DOHH2 (cell line): ENCODE results near the gene PIP4K2A.

Experiments
- H3F3A ChIP-seq: fragments of 200-600 bp; sonication (generic), shearing (Covaris generic); 2 replicates; pipeline ENCODE4 v1.6.0; 2016; ENCODE audit warnings: antibody characterized with exemption, mild to moderate bottlenecking; ENCODE audit not compliant: control insufficient read depth, insufficient read depth
- H3K27ac ChIP-seq: fragments of 200-600 bp; sonication (generic); 2 replicates; pipeline ENCODE4 v1.5.1; 2014; ENCODE audit warnings: low read depth, mild to moderate bottlenecking, low read length, moderate library complexity
- H3K27me3 ChIP-seq: fragments of 200-600 bp; sonication (generic); 2 replicates; pipeline ENCODE4 v1.6.1; 2014; ENCODE audit warnings: mild to moderate bottlenecking, low read length, mixed read lengths; ENCODE audit not compliant: control insufficient read depth
- H3K36me3 ChIP-seq: fragments of 200-600 bp; sonication (generic); 2 replicates; pipeline ENCODE4 v1.6.1; 2014; ENCODE audit warnings: mild to moderate bottlenecking, low read length, moderate library complexity, mixed read lengths; ENCODE audit not compliant: control insufficient read depth
- H3K4me1 ChIP-seq: fragments of 200-600 bp; sonication (generic); 2 replicates; pipeline ENCODE4 v1.6.1; 2014; ENCODE audit warnings: mild to moderate bottlenecking, low read length, mixed read lengths; ENCODE audit not compliant: control insufficient read depth
- H3K4me2 ChIP-seq: fragments of 200-600 bp; sonication (generic); 2 replicates; pipeline ENCODE4 v1.6.0; 2014; ENCODE audit warnings: mild to moderate bottlenecking, low read length, moderate library complexity
- H3K4me3 ChIP-seq: fragments of 200-600 bp; sonication (generic); 2 replicates; pipeline ENCODE4 v1.5.1; 2014; ENCODE audit warnings: mild to moderate bottlenecking, low read length, mixed read lengths
- H3K79me2 ChIP-seq: fragments of 200-600 bp; sonication (generic); 2 replicates; pipeline ENCODE4 v1.6.1; 2014; ENCODE audit warnings: mild to moderate bottlenecking, low read length, mixed read lengths; ENCODE audit not compliant: control insufficient read depth
- H3K9me2 ChIP-seq: fragments of 200-600 bp; sonication (generic); replicated peaks from 2 replicates; pipeline ENCODE4 v1.6.1; 2014; ENCODE audit warnings: mild to moderate bottlenecking, low read length, mixed read lengths; ENCODE audit not compliant: control insufficient read depth
- H3K9me3 ChIP-seq: fragments of 200-600 bp; sonication (generic); 2 replicates; pipeline ENCODE4 v1.6.1; 2014; ENCODE audit warnings: antibody characterized with exemption, low read length, mixed read lengths; ENCODE audit not compliant: control insufficient read depth, insufficient read depth
- H4K20me1 ChIP-seq: fragments of 200-600 bp; sonication (generic); 2 replicates; pipeline ENCODE4 v1.6.0; 2014; ENCODE audit warnings: low read depth, mild to moderate bottlenecking, antibody characterized with exemption, low read length, moderate library complexity; ENCODE audit not compliant: control insufficient read depth, insufficient read depth
- CTCF ChIP-seq: fragments of 200-600 bp; sonication (generic); IDR thresholded peaks from one replicate; pipeline ENCODE4 v1.5.1; 2014; ENCODE audit warnings: antibody characterized with exemption, mild to moderate bottlenecking, low read depth, low read length; ENCODE audit not compliant: poor library complexity, severe bottlenecking
- EZH2phosphoT487 ChIP-seq: fragments of 200-600 bp; sonication (generic); IDR thresholded peaks from 2 replicates; pipeline ENCODE4 v1.6.1; 2017; ENCODE audit warnings: borderline replicate concordance, mild to moderate bottlenecking, antibody characterized with exemption, low read length, moderate library complexity, mixed read lengths

PIP4K2A gene

GRCh38 chr10:22534849-22535604 is 179.4 kb downstream of the PIP4K2A start:
- H3K4me2 ChIP-seq, result no peak overlapping the region
- H3K4me3 ChIP-seq, result no peak overlapping the region
- no peaks in the 10 kb centered on the region for H3K4me1 ChIP-seq
- H3K36me3 ChIP-seq, result no peaks in the 10 kb centered on the region; the same call in 1 of the 2 replicates
- H3K27me3 ChIP-seq, result no peaks in the 10 kb centered on the region
- H3K79me2 ChIP-seq, result no peaks in the 10 kb centered on the region
- H3F3A ChIP-seq, result no peaks in the 10 kb centered on the region
- H4K20me1 ChIP-seq, result no peaks in the 10 kb centered on the region
- no peaks in the 10 kb centered on the region for H3K9me3 ChIP-seq
- no peak overlapping the region for H3K27ac ChIP-seq
- TF ChIP-seq CTCF (no peak), EZH2phosphoT487 (no peak)
- H3K9me2 ChIP-seq, result no peaks in the 10 kb centered on the region

GRCh38 chr10:22531441-22531840 is 182.9 kb downstream of the PIP4K2A start:
- Histone ChIP-seq H3K9me3 (no peaks in the 10 kb centered on the region), H3K27me3 (no peaks in the 10 kb centered on the region), H3K4me1 (no peaks in the 10 kb centered on the region), H3F3A (no peaks in the 10 kb centered on the region), H3K36me3 (no peaks in the 10 kb centered on the region), H3K4me3 (no peak overlapping the region), H3K79me2 (no peaks in the 10 kb centered on the region), H4K20me1 (no peaks in the 10 kb centered on the region), H3K27ac (no peak overlapping the region), H3K4me2 (no peak overlapping the region), H3K9me2 (no peaks in the 10 kb centered on the region)
- TF ChIP-seq CTCF, result no peak
- no peak for TF ChIP-seq EZH2phosphoT487

- Histone ChIP-seq H3K36me3 (no peaks in the 10 kb centered on the region), H3K9me3 (no peaks in the 10 kb centered on the region), H3K27me3 (peaks cover 3% of the 10 kb centered on the region; the same call in 1 of the 2 replicates), H3K79me2 (no peaks in the 10 kb centered on the region), H3K9me2 (no peaks in the 10 kb centered on the region), H3K4me1 (no peaks in the 10 kb centered on the region), H3K27ac (no peak overlapping the region), H3K4me2 (no peak overlapping the region), H3F3A (no peaks in the 10 kb centered on the region), H3K4me3 (no peak overlapping the region), H4K20me1 (no peaks in the 10 kb centered on the region)
- TF ChIP-seq EZH2phosphoT487 (no peak), CTCF (no peak)
These were observed 183.4 kb downstream of the PIP4K2A start for GRCh38 chr10:22531008-22531407.
